Smooth muscle cell (in vitro differentiated cells): ENCODE data around the gene SLX9. TPM values are rescaled to one million over a fixed set of nuclear protein-coding genes. Genes with fewer than 3 reads are reported as not detected.

Experiments
- DNase-seq: peaks from one replicate; lab custom pipeline; 2025; ENCODE audit not compliant: unreplicated experiment; lab: John Stamatoyannopoulos, UW
- H2AFZ ChIP-seq: fragments of 200-600 bp; sonication (generic); 2 replicates; pipeline ENCODE4 v1.6.0; 2016; ENCODE audit warnings: antibody characterized with exemption, low read depth, mild to moderate bottlenecking
- H3F3A ChIP-seq: fragments of 200-600 bp; sonication (generic); 2 replicates; pipeline ENCODE4 v1.6.0; 2017; ENCODE audit warnings: antibody characterized with exemption, low read depth
- H3K27ac ChIP-seq: fragments of 200-600 bp; sonication (generic); 2 replicates; pipeline ENCODE4 v1.5.1; 2016; ENCODE audit warnings: low read depth, mild to moderate bottlenecking
- H3K27me3 ChIP-seq: fragments of 200-600 bp; sonication (generic); 2 replicates; pipeline ENCODE4 v1.6.1; 2016; ENCODE audit warnings: low read depth, mild to moderate bottlenecking
- H3K36me3 ChIP-seq: fragments of 200-600 bp; sonication (generic); 2 replicates; pipeline ENCODE4 v1.5.1; 2016; ENCODE audit warnings: low read depth
- H3K4me1 ChIP-seq: fragments of 200-600 bp; sonication (generic); 2 replicates; pipeline ENCODE4 v1.5.1; 2016; ENCODE audit warnings: low read depth
- H3K4me2 ChIP-seq: fragments of 200-600 bp; sonication (generic); 2 replicates; pipeline ENCODE4 v1.6.0; 2016; ENCODE audit warnings: mild to moderate bottlenecking
- H3K4me3 ChIP-seq: fragments of 200-600 bp; sonication (generic); 2 replicates; pipeline ENCODE4 v1.5.1; 2016; ENCODE audit warnings: mild to moderate bottlenecking
- H3K79me2 ChIP-seq: fragments of 200-600 bp; sonication (generic); 2 replicates; pipeline ENCODE4 v1.6.0; 2016; ENCODE audit warnings: low read depth, mild to moderate bottlenecking
- H3K9ac ChIP-seq: fragments of 200-600 bp; sonication (generic); 2 replicates; pipeline ENCODE4 v1.6.0; 2016; ENCODE audit warnings: low read depth
- H3K9me3 ChIP-seq: fragments of 200-600 bp; sonication (generic); replicated peaks from 2 replicates; pipeline ENCODE4 v1.5.1; 2016; ENCODE audit warnings: low read depth
- H4K20me1 ChIP-seq: fragments of 200-600 bp; sonication (generic); 2 replicates; pipeline ENCODE4 v1.6.0; 2016; ENCODE audit warnings: low read depth
- CTCF ChIP-seq: fragments of 200-600 bp; sonication (generic); IDR thresholded peaks from 2 replicates; pipeline ENCODE4 v1.5.1; 2017; ENCODE audit warnings: borderline replicate concordance, mild to moderate bottlenecking, antibody characterized with exemption; ENCODE audit not compliant: insufficient read depth, poor library complexity, severe bottlenecking
- WGBS: methylation state at CpG from one replicate; pipeline ENCODE4 v1.1.7; 2016; ENCODE audit warnings: low lambda C conversion rate; 5-methylcytosine and 5-hydroxymethylcytosine counted together
- polyA plus RNA-seq: library from polyadenylated mRNA; unstranded; fragments of >200 nt; fragmentation: Nextera tagmentation; extraction: Ambion mirVana; gene quantifications from 2 replicates; pipeline ENCODE4 v1.2.1, GENCODE V29; 2016
- total RNA-seq: library from RNA; depleted of rRNA; stranded (reverse); fragments of >200 nt; gene quantifications from 2 replicates; pipeline ENCODE4 v1.2.3, GENCODE V29; 2014

The SLX9 gene
- total and polyA plus RNA-seq, 2 experiments from 2014 or later = 13.9 to 26.6 TPM

DNA sequence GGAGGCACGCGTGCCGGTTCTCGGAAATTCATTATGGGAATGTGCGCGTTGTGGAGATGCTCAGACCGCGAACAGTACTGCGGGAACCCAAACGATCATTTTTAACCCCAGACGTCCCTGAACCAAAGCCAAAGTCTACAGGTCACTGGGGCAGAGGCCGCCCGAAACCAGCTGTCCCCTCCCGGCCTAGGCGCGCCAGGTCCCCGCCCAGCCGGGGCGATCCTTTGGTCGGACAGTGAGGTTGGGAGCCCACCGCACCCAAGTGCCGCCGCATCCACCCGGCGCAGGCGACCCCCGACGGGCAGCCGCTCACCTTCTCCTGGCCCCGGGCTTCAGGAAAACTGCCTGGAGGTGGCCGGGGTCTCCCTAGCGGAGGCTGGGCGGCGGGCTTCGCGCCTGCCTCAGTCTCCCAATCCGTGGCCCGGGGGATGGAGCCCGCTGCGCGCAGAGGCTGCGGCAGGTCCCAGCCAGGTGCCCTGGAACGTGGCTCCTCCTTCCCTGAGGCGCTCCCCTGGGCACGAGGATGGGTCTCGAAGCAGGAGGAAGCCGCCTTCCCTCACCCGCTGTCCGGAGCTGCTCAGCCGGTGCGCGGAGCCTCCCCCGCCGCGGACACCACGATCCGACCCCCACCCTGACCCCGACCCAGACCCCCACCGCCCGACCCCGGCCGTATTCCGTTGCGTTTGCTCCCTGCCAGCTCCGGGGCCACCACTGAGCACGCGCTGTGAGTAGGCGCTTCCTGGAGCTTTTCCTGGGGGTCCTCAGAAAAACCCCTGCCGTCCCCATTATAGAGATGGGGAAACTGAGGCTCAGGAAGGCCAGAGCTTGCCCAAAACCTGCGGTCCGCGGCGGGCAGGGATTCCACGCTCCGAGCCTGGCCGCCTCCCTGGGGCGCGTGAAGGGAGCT, 8.1 kb upstream of the SLX9 start:
- Histone ChIP-seq H3K4me3 (peak overlapping the region; percentile 56), H3K27me3 (peaks cover 37% of the 10 kb centered on the region), H3K27ac (no peak overlapping the region), H3K9me3 (no peaks in the 10 kb centered on the region), H3F3A (peaks cover 14% of the 10 kb centered on the region), H3K9ac (no peak overlapping the region), H2AFZ (no peak overlapping the region), H3K4me1 (peaks cover 20% of the 10 kb centered on the region), H3K79me2 (no peaks in the 10 kb centered on the region), H3K4me2 (peak overlapping the region; percentile 87), H3K36me3 (no peaks in the 10 kb centered on the region), H4K20me1 (peaks cover 6% of the 10 kb centered on the region)
- no peak for DNase-seq
- no peak for TF ChIP-seq CTCF
- WGBS = 4% methylated on average over 77 of the region's 78 CpGs

DNA sequence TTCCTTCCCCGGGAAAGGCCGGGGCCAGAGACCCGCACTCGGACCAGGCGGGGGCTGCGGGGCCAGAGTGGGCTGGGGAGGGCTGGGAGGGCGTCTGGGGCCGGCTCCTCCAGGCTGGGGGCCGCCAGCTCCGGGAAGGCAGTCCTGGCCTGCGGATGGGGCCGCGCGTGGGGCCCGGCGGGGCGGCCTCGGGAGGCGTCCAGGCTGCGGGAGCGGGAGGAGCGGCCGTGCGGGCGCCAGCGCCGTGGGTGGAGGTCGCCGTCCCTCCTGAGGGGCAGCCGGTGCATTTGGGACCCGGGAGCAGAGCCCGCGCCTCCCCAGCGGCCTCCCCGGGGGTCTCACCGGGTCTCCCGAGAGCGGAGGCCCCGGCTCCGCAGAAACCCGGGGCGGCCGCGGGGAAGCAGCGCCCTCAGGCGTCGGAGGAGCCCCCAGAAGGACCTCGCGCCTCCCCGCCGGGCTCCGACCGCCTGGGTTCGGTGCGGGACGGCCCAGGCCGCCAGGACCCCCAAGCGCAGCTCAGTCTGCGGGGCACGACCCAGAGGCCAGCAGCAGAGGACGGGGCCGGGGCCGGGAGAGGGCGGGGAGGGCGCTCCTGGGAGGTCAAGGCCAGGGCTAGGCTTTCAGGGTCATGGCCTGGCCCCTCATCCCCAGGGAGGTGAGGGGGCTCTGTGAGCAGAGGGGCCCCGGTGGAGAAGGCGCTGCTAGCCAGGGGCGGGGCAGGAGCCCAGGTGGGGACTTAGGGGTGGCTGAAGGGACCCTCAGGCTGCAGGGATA, 7.2 kb upstream of the SLX9 start:
- Histone ChIP-seq H3F3A (peaks cover 10% of the 10 kb centered on the region), H3K4me2 (peak overlapping the region; percentile 87), H3K9me3 (no peaks in the 10 kb centered on the region), H3K79me2 (no peaks in the 10 kb centered on the region), H3K27me3 (peaks cover 37% of the 10 kb centered on the region), H4K20me1 (peaks cover 6% of the 10 kb centered on the region), H3K9ac (no peak overlapping the region), H3K4me3 (peak overlapping the region; percentile 56), H3K27ac (no peak overlapping the region), H3K36me3 (no peaks in the 10 kb centered on the region), H2AFZ (no peak overlapping the region), H3K4me1 (peaks cover 13% of the 10 kb centered on the region)
- 5% methylated on average over 47 of the region's 68 CpGs for WGBS
- TF ChIP-seq CTCF = peak; percentile 43
- DNase-seq = no peak

GRCh38 chr21:44933199-44933917, 6.5 kb upstream of the SLX9 start:
- Histone ChIP-seq H3K79me2 (no peaks in the 10 kb centered on the region), H3K27ac (no peak overlapping the region), H3K36me3 (no peaks in the 10 kb centered on the region), H3K4me1 (peaks cover 11% of the 10 kb centered on the region), H3F3A (peaks cover 10% of the 10 kb centered on the region), H3K4me3 (no peak overlapping the region), H3K9ac (no peak overlapping the region), H4K20me1 (peaks cover 6% of the 10 kb centered on the region), H3K27me3 (peaks cover 37% of the 10 kb centered on the region), H2AFZ (no peak overlapping the region), H3K9me3 (no peaks in the 10 kb centered on the region), H3K4me2 (peak overlapping the region; percentile 87)
- WGBS = 88% methylated on average over 24 of the region's 25 CpGs
- no peak for DNase-seq
- TF ChIP-seq CTCF = no peak
